Frontal cortex (tissue), 4 donors: ENCODE data around the gene MTA2. TPM values are rescaled to one million over a fixed set of nuclear protein-coding genes. Genes with fewer than 3 reads are reported as not detected.
"Not testable (repeated sequence)": the region's sequence is repeated elsewhere in the genome, so short reads cannot be mapped to it uniquely, and the experiment has no call there.

Experiments
- DNase-seq, 2 donors: peaks; one replicate each; pipeline ENCODE4 v3.0.0; 2012; ENCODE audit warnings: low spot score in 2 of 2
- FAIRE-seq: peaks from 2 replicates; lab custom pipeline; 2012; peaks lifted over from hg19 to GRCh38; lab: Jason Lieb, UNC
- total RNA-seq: library from RNA; depleted of rRNA; stranded (reverse); fragments of >200 nt; gene quantifications from one replicate; pipeline ENCODE4 v1.2.3, GENCODE V29; 2014
- donor health status: control.
- donor health status: control.
- donor health status: control.

Gene MTA2
- total RNA-seq, 1 donor from 2014 or later = 154 TPM

- FAIRE-seq = no peak
- DNase-seq = no peak
Observed at GRCh38 chr11:62595124-62595523, 6.5 kb downstream of the MTA2 start.

GRCh38 chr11:62593434-62594044 lies 8.1 kb downstream of the MTA2 start:
- DNase-seq (no peak), FAIRE-seq (no peak)

- no peak for DNase-seq
- FAIRE-seq = no peak
Observed at GRCh38 chr11:62592989-62593421, 8.7 kb downstream of the MTA2 start.

GRCh38 chr11:62592146-62592815 lies 9.4 kb downstream of the MTA2 start:
- DNase-seq (no peak), FAIRE-seq (no peak)

GRCh38 chr11:62591448-62592145 lies 10.1 kb downstream of the MTA2 start, which contains the start of gene TUT1:
Gene TUT1, minus strand, starts transcription at chr11:62591523. Its CDS starts 38 bp downstream, at chr11:62591485.
- FAIRE-seq (peak; percentile 94), DNase-seq (peak; percentile 82 to 91)

GRCh38 chr11:62588966-62589637 lies 12.6 kb downstream of the MTA2 start:
- DNase-seq (no peak), FAIRE-seq (no peak)

GRCh38 chr11:62585356-62585755 lies 16.3 kb downstream of the MTA2 start:
- FAIRE-seq, DNase-seq: not testable (repeated sequence)

GRCh38 chr11:62581735-62582134 lies 19.9 kb downstream of the MTA2 start:
- not testable (repeated sequence) for DNase-seq, FAIRE-seq

- no peak for FAIRE-seq
- DNase-seq = no peak
Observed at GRCh38 chr11:62580959-62581715, 20.5 kb downstream of the MTA2 start.

GRCh38 chr11:62579252-62579651 lies 22.4 kb downstream of the MTA2 start:
- FAIRE-seq = no peak
- DNase-seq = no peak

GRCh38 chr11:62578541-62578940 lies 23.1 kb downstream of the MTA2 start:
- FAIRE-seq = no peak
- DNase-seq = no peak

- FAIRE-seq (no peak), DNase-seq (no peak)
Observed at GRCh38 chr11:62577046-62577714, 24.5 kb downstream of the MTA2 start.

- FAIRE-seq (no peak), DNase-seq (no peak)
Observed at GRCh38 chr11:62575837-62576236, 25.8 kb downstream of the MTA2 start.

- no peak for DNase-seq
- no peak for FAIRE-seq
Observed at GRCh38 chr11:62575156-62575555, 26.5 kb downstream of the MTA2 start.

GRCh38 chr11:62574363-62575071 lies 27.1 kb downstream of the MTA2 start:
- DNase-seq (peak in 1 of 2 donors; percentile 49), FAIRE-seq (no peak)

GRCh38 chr11:62573592-62574362 lies 27.9 kb downstream of the MTA2 start, which contains the start of gene EEF1G:
Gene EEF1G, minus strand, starts transcription at chr11:62573891. Its CDS starts 49 bp downstream, at chr11:62573842.
- peak; percentile 87 to 97 for DNase-seq
- FAIRE-seq = no peak

- DNase-seq (no peak), FAIRE-seq (no peak)
Observed at GRCh38 chr11:62573006-62573591, 28.6 kb downstream of the MTA2 start.
